ENCODE data around the gene TRIM2.

- TF ChIP-seq, protein P1, sequence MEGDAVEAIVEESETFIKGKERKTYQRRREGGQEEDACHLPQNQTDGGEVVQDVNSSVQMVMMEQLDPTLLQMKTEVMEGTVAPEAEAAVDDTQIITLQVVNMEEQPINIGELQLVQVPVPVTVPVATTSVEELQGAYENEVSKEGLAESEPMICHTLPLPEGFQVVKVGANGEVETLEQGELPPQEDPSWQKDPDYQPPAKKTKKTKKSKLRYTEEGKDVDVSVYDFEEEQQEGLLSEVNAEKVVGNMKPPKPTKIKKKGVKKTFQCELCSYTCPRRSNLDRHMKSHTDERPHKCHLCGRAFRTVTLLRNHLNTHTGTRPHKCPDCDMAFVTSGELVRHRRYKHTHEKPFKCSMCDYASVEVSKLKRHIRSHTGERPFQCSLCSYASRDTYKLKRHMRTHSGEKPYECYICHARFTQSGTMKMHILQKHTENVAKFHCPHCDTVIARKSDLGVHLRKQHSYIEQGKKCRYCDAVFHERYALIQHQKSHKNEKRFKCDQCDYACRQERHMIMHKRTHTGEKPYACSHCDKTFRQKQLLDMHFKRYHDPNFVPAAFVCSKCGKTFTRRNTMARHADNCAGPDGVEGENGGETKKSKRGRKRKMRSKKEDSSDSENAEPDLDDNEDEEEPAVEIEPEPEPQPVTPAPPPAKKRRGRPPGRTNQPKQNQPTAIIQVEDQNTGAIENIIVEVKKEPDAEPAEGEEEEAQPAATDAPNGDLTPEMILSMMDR (IDR thresholded peaks at IDR 0.05): no peak
- TF ChIP-seq POLR2A (IDR thresholded peaks at IDR 0.05): no peak
Observed at GRCh38 chr4:153346031-153346430, 141.8 kb downstream of the TRIM2 start.

Measured in lower leg skin (tissue), 3 donors.